Ishikawa (cell line): ENCODE measurements around the gene GPER1.

Source experiments
- CEBPB ChIP-seq: IDR thresholded peaks from 2 replicates; pipeline ENCODE4 v1.6.1; 2012
- CREB1 ChIP-seq: IDR thresholded peaks from 2 replicates; pipeline ENCODE4 v1.6.1; 2012; ENCODE audit warnings: low read depth
- EGR1 ChIP-seq: IDR thresholded peaks from 2 replicates; pipeline ENCODE4 v1.6.1; 2012
- EP300 ChIP-seq: IDR thresholded peaks from 2 replicates; pipeline ENCODE4 v1.6.1; 2012; ENCODE audit warnings: borderline replicate concordance
- FOXM1 ChIP-seq: IDR thresholded peaks from 2 replicates; pipeline ENCODE4 v1.6.1; 2012; ENCODE audit warnings: low read depth, borderline replicate concordance
- MAX ChIP-seq: IDR thresholded peaks from 2 replicates; pipeline ENCODE4 v1.6.1; 2012
- NFIC ChIP-seq: IDR thresholded peaks from 2 replicates; pipeline ENCODE4 v1.6.1; 2012
- RAD21 ChIP-seq: IDR thresholded peaks from 2 replicates; pipeline ENCODE4 v1.6.1; 2012; ENCODE audit warnings: low read depth
- REST ChIP-seq: IDR thresholded peaks from 2 replicates; pipeline ENCODE4 v1.6.1; 2012; ENCODE audit warnings: low read depth, mild to moderate bottlenecking
- TAF1 ChIP-seq: IDR thresholded peaks from 2 replicates; pipeline ENCODE4 v1.6.1; 2012; ENCODE audit warnings: low read depth, mild to moderate bottlenecking
- TCF12 ChIP-seq: IDR thresholded peaks from 2 replicates; pipeline ENCODE4 v1.6.1; 2012; ENCODE audit warnings: low read depth
- TEAD4 ChIP-seq: IDR thresholded peaks from 2 replicates; pipeline ENCODE4 v1.6.1; 2012
- YY1 ChIP-seq: IDR thresholded peaks from 2 replicates; pipeline ENCODE4 v1.6.1; 2012; ENCODE audit warnings: low read depth
- ZBTB7A ChIP-seq: IDR thresholded peaks from 2 replicates; pipeline ENCODE4 v1.6.1; 2012; ENCODE audit warnings: low read depth
- TF ChIP-seq, protein P1 (sequence below): IDR thresholded peaks from 2 replicates; pipeline ENCODE4 v1.6.1; 2012

GPER1 gene

GRCh38 chr7:1081931-1082401 lies 5.9 kb upstream of the GPER1 start:
- TF ChIP-seq NFIC: no peak
- TF ChIP-seq REST: no peak
- TF ChIP-seq RAD21: no peak
- no peak for TF ChIP-seq YY1
- TF ChIP-seq, protein P1, sequence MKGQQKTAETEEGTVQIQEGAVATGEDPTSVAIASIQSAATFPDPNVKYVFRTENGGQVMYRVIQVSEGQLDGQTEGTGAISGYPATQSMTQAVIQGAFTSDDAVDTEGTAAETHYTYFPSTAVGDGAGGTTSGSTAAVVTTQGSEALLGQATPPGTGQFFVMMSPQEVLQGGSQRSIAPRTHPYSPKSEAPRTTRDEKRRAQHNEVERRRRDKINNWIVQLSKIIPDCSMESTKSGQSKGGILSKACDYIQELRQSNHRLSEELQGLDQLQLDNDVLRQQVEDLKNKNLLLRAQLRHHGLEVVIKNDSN: no peak
- TF ChIP-seq EP300: peak; percentile 63; the same call in 1 of the 2 replicates
- TF ChIP-seq FOXM1: no peak
- TF ChIP-seq TEAD4: 0 out of 2 replicates have a peak, but pooled peaks have one; percentile 23
- no peak for TF ChIP-seq TAF1
- TF ChIP-seq MAX: peak; percentile 42; the same call in 1 of the 2 replicates
- no peak for TF ChIP-seq ZBTB7A
- no peak for TF ChIP-seq CREB1
- no peak for TF ChIP-seq CEBPB
- TF ChIP-seq TCF12: peak; percentile 88
- TF ChIP-seq EGR1: no peak; the same call in none of the 2 replicates

DNA sequence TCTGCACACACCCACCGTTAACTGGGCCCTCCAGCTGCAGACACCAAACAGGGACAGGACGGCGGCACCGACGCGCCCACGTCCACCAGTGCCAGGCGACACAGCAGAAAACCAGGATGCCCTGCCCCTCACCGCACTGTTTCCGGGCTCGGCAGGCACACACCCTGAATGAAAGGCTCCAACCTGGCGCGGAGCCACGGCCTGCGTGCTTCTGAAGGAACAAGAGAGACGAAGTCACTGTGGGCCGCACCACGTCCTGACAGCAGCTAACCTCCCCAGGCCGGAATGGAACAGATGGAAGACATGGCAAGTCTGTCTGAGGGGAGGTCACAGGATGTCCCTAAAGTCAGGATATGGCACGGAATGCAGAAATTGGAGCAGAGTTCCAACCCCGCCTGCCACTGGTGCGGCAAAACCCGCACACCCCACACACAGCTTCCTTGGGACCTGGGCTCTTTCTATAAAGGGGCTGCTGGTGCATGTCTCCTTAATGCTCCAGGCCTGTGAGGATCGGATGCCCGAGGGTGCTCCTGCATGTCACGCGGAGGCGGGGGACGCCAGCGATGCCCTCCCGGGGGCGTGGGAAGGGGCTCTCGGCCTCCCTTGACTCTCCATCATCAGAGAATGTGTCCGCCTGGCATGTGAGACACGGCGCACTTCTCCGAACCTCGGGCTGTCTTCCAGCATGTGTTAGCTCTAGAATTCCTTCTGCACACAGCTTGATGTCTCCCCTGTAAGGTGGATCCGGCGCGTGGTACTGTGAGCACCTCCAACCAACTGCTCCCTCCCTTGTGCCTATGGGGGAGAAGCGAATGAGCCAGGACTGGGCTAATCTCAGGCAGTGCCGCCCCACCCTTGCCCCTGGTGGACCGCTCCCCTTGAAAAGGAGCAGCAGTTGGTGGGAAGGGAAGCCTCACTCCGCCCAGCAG lies 3.9 kb upstream of the GPER1 start:
- no peak for TF ChIP-seq NFIC
- TF ChIP-seq RAD21: no peak
- no peak for TF ChIP-seq REST
- TF ChIP-seq, protein P1: no peak
- no peak for TF ChIP-seq EGR1
- no peak for TF ChIP-seq MAX
- TF ChIP-seq TEAD4: no peak
- no peak for TF ChIP-seq TAF1
- TF ChIP-seq EP300: no peak
- TF ChIP-seq FOXM1: no peak
- TF ChIP-seq CREB1: no peak

- TF ChIP-seq TAF1 (no peak), TCF12 (no peak), RAD21 (no peak), TEAD4 (no peak), REST (no peak), FOXM1 (no peak), NFIC (no peak), EGR1 (no peak), YY1 (no peak), CEBPB (no peak), MAX (no peak), EP300 (no peak), CREB1 (no peak), ZBTB7A (no peak)
- TF ChIP-seq, protein P1: no peak
Observed at GRCh38 chr7:1085266-1085665, 2.6 kb upstream of the GPER1 start.
